Peyer's patch (tissue), 4 donors: Measurements from ENCODE around the gene UTP14A. TPM values are rescaled to one million over a fixed set of nuclear protein-coding genes. Genes with fewer than 3 reads are reported as not detected.
A peak's percentile ranks its signal among the peaks of the same experiment; 100 is the strongest.
"Not testable (repeated sequence)": the region's sequence is repeated elsewhere in the genome, so short reads cannot be mapped to it uniquely, and the experiment has no call there.

Source experiments
- DNase-seq, 3 donors: peaks; one replicate each; pipeline ENCODE4 v3.0.0-alpha.2; 2017 to 2019
- H3K27ac ChIP-seq, 4 donors: fragments of 200-600 bp; sonication (generic); one replicate each; pipeline ENCODE4 v1.5.1; 2016 to 2019
- H3K27me3 ChIP-seq, 2 donors: fragments of 200-600 bp; sonication (generic); one replicate each; pipeline ENCODE4 v1.5.1; 2019
- H3K36me3 ChIP-seq, 3 donors: fragments of 200-600 bp; sonication (generic); one replicate each; pipeline ENCODE4 v1.5.1; 2016 to 2019
- H3K4me1 ChIP-seq, 4 donors: fragments of 200-600 bp; sonication (generic); one replicate each; pipeline ENCODE4 v1.5.1; 2016 to 2019
- H3K4me3 ChIP-seq, 4 donors: fragments of 200-600 bp; sonication (generic); 1 replicate in 3 of 4; 2 replicates in 1 of 4; pipeline ENCODE4 v1.5.1; 2016 to 2019; ENCODE audit warnings: mild to moderate bottlenecking in 1 of 4
- H3K9me3 ChIP-seq, 4 donors: fragments of 200-600 bp; sonication (generic); one replicate each; pipeline ENCODE4 v1.5.1; 2016 to 2019; ENCODE audit warnings: mild to moderate bottlenecking in 1 of 4
- CTCF ChIP-seq, 6 experiments: fragments of 450-650 bp in 4 of 6; fragments of 200-600 bp in 2 of 6; sonication (generic) in 1 of 6; IDR thresholded peaks; one replicate each; pipeline ENCODE4 v1.5.1; 2017 to 2019; ENCODE audit warnings: antibody characterized with exemption in 6 of 6, mild to moderate bottlenecking in 3 of 6, moderate library complexity in 1 of 6
- POLR2A ChIP-seq, 2 donors: fragments of 450-650 bp; IDR thresholded peaks; one replicate each; pipeline ENCODE4 v1.5.1; 2017; ENCODE audit warnings: antibody characterized with exemption in 2 of 2, mild to moderate bottlenecking in 2 of 2, moderate library complexity in 2 of 2
- total RNA-seq, 4 donors: library from RNA; depleted of rRNA; stranded (reverse); fragments of >200 nt; gene quantifications; one replicate each; pipeline ENCODE4 v1.1.0, GENCODE V29; 2016

Gene UTP14A
- total RNA-seq: 10 to 100 TPM in 3 of 4 donors, 1 to 10 TPM in 1; 8.6 to 46.2 (median 11.2) TPM

- Histone ChIP-seq H3K4me1 (peaks cover 0 to 6% (median 0%) of the 10 kb centered on the region in 4 donors), H3K27ac (peak within 1 kb of the TSS; percentile 73 to 87 (median 78)), H3K4me3 (peak within 1 kb of the TSS; percentile 52 to 67 (median 58)), H3K27me3 (no peaks in the 10 kb centered on the region), H3K36me3 (no peaks in the 10 kb centered on the region), H3K9me3 (no peaks in the 10 kb centered on the region)
- peak; percentile 82 to 95 (median 88) for DNase-seq
- TF ChIP-seq POLR2A (IDR thresholded peaks at IDR 0.05) (peak in 1 of 2 donors; percentile 29), CTCF (IDR thresholded peaks at IDR 0.05) (no peak)
These were observed at the start of gene UTP14A for GRCh38 chrX:129905787-129906580. TSS of gene UTP14A (plus strand) at chrX:129906164. CDS start at chrX:129906211, 47 bp downstream.

- H3K4me3 ChIP-seq: not testable (repeated sequence)
These were observed 46.8 kb upstream of the UTP14A start for GRCh38 chrX:129859134-129859533.

GRCh38 chrX:129866321-129866720 is 39.6 kb upstream of the UTP14A start:
- H3K27me3 ChIP-seq, H3K4me3 ChIP-seq, H3K9me3 ChIP-seq, H3K36me3 ChIP-seq, DNase-seq, H3K4me1 ChIP-seq, H3K27ac ChIP-seq: not testable (repeated sequence)

More at GRCh38 chrX:129859134-129859533, 46.8 kb upstream of the UTP14A start:
- not testable (repeated sequence) for DNase-seq, H3K36me3 ChIP-seq, H3K27ac ChIP-seq, H3K9me3 ChIP-seq, H3K27me3 ChIP-seq, H3K4me1 ChIP-seq

- Histone ChIP-seq H3K27ac (no peak overlapping the region), H3K27me3 (no peaks in the 10 kb centered on the region), H3K36me3 (no peaks in the 10 kb centered on the region), H3K4me3 (no peak overlapping the region), H3K9me3 (no peaks in the 10 kb centered on the region), H3K4me1 (no peaks in the 10 kb centered on the region)
- no peak for DNase-seq
- TF ChIP-seq CTCF (IDR thresholded peaks at IDR 0.05) (no peak), POLR2A (IDR thresholded peaks at IDR 0.05) (no peak)
These were observed 33.4 kb upstream of the UTP14A start for GRCh38 chrX:129872524-129872923.

GRCh38 chrX:129875669-129876068 is 30.3 kb upstream of the UTP14A start:
- DNase-seq: no peak
- Histone ChIP-seq H3K36me3 (no peaks in the 10 kb centered on the region), H3K9me3 (no peaks in the 10 kb centered on the region), H3K27ac (no peak overlapping the region), H3K4me1 (no peaks in the 10 kb centered on the region), H3K27me3 (no peaks in the 10 kb centered on the region), H3K4me3 (no peak overlapping the region)
- TF ChIP-seq POLR2A (IDR thresholded peaks at IDR 0.05) (no peak), CTCF (IDR thresholded peaks at IDR 0.05) (no peak)

GRCh38 chrX:129876771-129877305 is 29.1 kb upstream of the UTP14A start:
- no peak for DNase-seq
- H3K27me3 ChIP-seq: no peaks in the 10 kb centered on the region
- no peak overlapping the region for H3K4me3 ChIP-seq
- TF ChIP-seq CTCF (IDR thresholded peaks at IDR 0.05) (no peak), POLR2A (IDR thresholded peaks at IDR 0.05) (no peak)
- H3K36me3 ChIP-seq: no peaks in the 10 kb centered on the region
- no peaks in the 10 kb centered on the region for H3K4me1 ChIP-seq
- no peaks in the 10 kb centered on the region for H3K9me3 ChIP-seq
- H3K27ac ChIP-seq: no peak overlapping the region
